Activated CD4-positive, alpha-beta T cell treated with anti-CD3 and anti-CD28 coated beads, Interleukin-2, amount 10 ng/mL, durations not matched to agents 24 days and 14 days (primary cell): Measurements from ENCODE around the gene MBD3L4. TPM values are rescaled to one million over a fixed set of nuclear protein-coding genes. Genes with fewer than 3 reads are reported as not detected.
"Not testable (repeated sequence)": the region's sequence is repeated elsewhere in the genome, so short reads cannot be mapped to it uniquely, and the experiment has no call there.

ENCODE experiments used
- DNase-seq: peaks from one replicate; pipeline ENCODE4 v3.0.0; 2022
- H3K27ac Mint-ChIP-seq: one replicate; pipeline ENCODE4 v1.8.0; 2022; ENCODE audit warnings: mild to moderate bottlenecking, mixed read lengths
- H3K27me3 Mint-ChIP-seq: one replicate; pipeline ENCODE4 v1.8.0; 2022; ENCODE audit warnings: mixed read lengths
- H3K36me3 Mint-ChIP-seq: one replicate; pipeline ENCODE4 v1.8.0; 2022; ENCODE audit warnings: low read depth, mild to moderate bottlenecking, mixed read lengths
- H3K4me1 Mint-ChIP-seq: one replicate; pipeline ENCODE4 v1.8.0; 2021; ENCODE audit warnings: mixed read lengths
- H3K4me3 Mint-ChIP-seq: one replicate; pipeline ENCODE4 v1.8.0; 2022; ENCODE audit warnings: mild to moderate bottlenecking, moderate library complexity, mixed read lengths
- H3K9me3 Mint-ChIP-seq: one replicate; pipeline ENCODE4 v1.8.0; 2021; ENCODE audit warnings: mixed read lengths
- intact Hi-C: fragments of 100-400 bp; cut with micrococcal nuclease; formaldehyde crosslinking; loops from one replicate; pipeline ENCODE4 v1.15.1; 2023
- total RNA-seq: library from RNA; stranded (reverse); gene quantifications from 2 replicates; pipeline ENCODE4 v1.2.3, GENCODE V29; 2022

The MBD3L4 gene
- not detected in 2 replicates for total RNA-seq

- intact Hi-C loops, H3K4me1 Mint-ChIP-seq, H3K27ac Mint-ChIP-seq, H3K4me3 Mint-ChIP-seq, H3K9me3 Mint-ChIP-seq, H3K36me3 Mint-ChIP-seq, DNase-seq, H3K27me3 Mint-ChIP-seq: not testable (repeated sequence)
These were observed at the start of gene MBD3L4 for GRCh38 chr19:7040079-7040478. MBD3L4 (minus strand) TSS chr19:7040179; CDS start chr19:7040144, 35 bp downstream.

GRCh38 chr19:7088999-7089398 lies 49.0 kb upstream of the MBD3L4 start:
- H3K4me1 Mint-ChIP-seq = no peaks in the 10 kb centered on the region
- H3K9me3 Mint-ChIP-seq = peaks cover 14% of the 10 kb centered on the region
- intact Hi-C loops = no loop called here
- no peaks in the 10 kb centered on the region for H3K27me3 Mint-ChIP-seq
- H3K36me3 Mint-ChIP-seq = peaks cover 28% of the 10 kb centered on the region
- H3K4me3 Mint-ChIP-seq = no peak overlapping the region
- DNase-seq = no peak
- H3K27ac Mint-ChIP-seq = no peak overlapping the region

- Mint-ChIP-seq H3K4me1 (no peaks in the 10 kb centered on the region), H3K9me3 (peaks cover 25% of the 10 kb centered on the region), H3K4me3 (no peak overlapping the region), H3K27ac (no peak overlapping the region), H3K36me3 (peaks cover 81% of the 10 kb centered on the region), H3K27me3 (no peaks in the 10 kb centered on the region)
- no peak for DNase-seq
- intact Hi-C loops = no loop called here
These were observed 43.3 kb upstream of the MBD3L4 start for GRCh38 chr19:7083076-7083956.

GRCh38 chr19:7078008-7078407 lies 38.0 kb upstream of the MBD3L4 start:
- DNase-seq = peak; percentile 46
- no peak overlapping the region for H3K4me3 Mint-ChIP-seq
- H3K27ac Mint-ChIP-seq = no peak overlapping the region
- H3K27me3 Mint-ChIP-seq = no peaks in the 10 kb centered on the region
- intact Hi-C loops = no loop called here
- peaks cover 39% of the 10 kb centered on the region for H3K9me3 Mint-ChIP-seq
- peaks cover 2% of the 10 kb centered on the region for H3K4me1 Mint-ChIP-seq
- peaks cover 98% of the 10 kb centered on the region for H3K36me3 Mint-ChIP-seq

GRCh38 chr19:7076151-7076550 lies 36.2 kb upstream of the MBD3L4 start:
- Mint-ChIP-seq H3K36me3 (peaks cover 93% of the 10 kb centered on the region), H3K27ac (no peak overlapping the region), H3K27me3 (no peaks in the 10 kb centered on the region), H3K9me3 (peaks cover 37% of the 10 kb centered on the region), H3K4me3 (no peak overlapping the region), H3K4me1 (peaks cover 6% of the 10 kb centered on the region)
- intact Hi-C loops = no loop called here
- peak; percentile 25 for DNase-seq

- DNase-seq = peak; percentile 41
- Mint-ChIP-seq H3K4me3 (no peak overlapping the region), H3K27me3 (no peaks in the 10 kb centered on the region), H3K36me3 (peaks cover 88% of the 10 kb centered on the region), H3K9me3 (peaks cover 30% of the 10 kb centered on the region), H3K27ac (no peak overlapping the region), H3K4me1 (peaks cover 6% of the 10 kb centered on the region)
- intact Hi-C loops = no loop called here
These were observed 34.8 kb upstream of the MBD3L4 start for GRCh38 chr19:7074705-7075282.

GRCh38 chr19:7072541-7072940 lies 32.6 kb upstream of the MBD3L4 start:
- H3K4me3 Mint-ChIP-seq = peak overlapping the region; percentile 28
- H3K36me3 Mint-ChIP-seq = peaks cover 68% of the 10 kb centered on the region
- DNase-seq = peak; percentile 50
- H3K27me3 Mint-ChIP-seq = no peaks in the 10 kb centered on the region
- H3K4me1 Mint-ChIP-seq = peaks cover 10% of the 10 kb centered on the region
- H3K9me3 Mint-ChIP-seq = peaks cover 21% of the 10 kb centered on the region
- H3K27ac Mint-ChIP-seq = no peak overlapping the region
- intact Hi-C loops = no loop called here

- Mint-ChIP-seq H3K9me3 (peaks cover 9% of the 10 kb centered on the region), H3K36me3 (peaks cover 41% of the 10 kb centered on the region), H3K4me3 (peak overlapping the region; percentile 96), H3K27ac (peak overlapping the region; percentile 77), H3K27me3 (no peaks in the 10 kb centered on the region), H3K4me1 (peaks cover 10% of the 10 kb centered on the region)
- intact Hi-C loops = no loop called here
- DNase-seq = no peak
These were observed 29.9 kb upstream of the MBD3L4 start for GRCh38 chr19:7069904-7070226.

GRCh38 chr19:7069042-7069903 lies 29.3 kb upstream of the MBD3L4 start, which contains the start of gene ZNF557:
ZNF557 (plus strand) TSS chr19:7069703; CDS start chr19:7075075, 5,372 bp downstream.
- Mint-ChIP-seq H3K27ac (peak within 1 kb of the TSS; percentile 77), H3K27me3 (no peaks in the 10 kb centered on the region), H3K4me1 (peaks cover 8% of the 10 kb centered on the region), H3K9me3 (peaks cover 6% of the 10 kb centered on the region), H3K4me3 (peak within 1 kb of the TSS; percentile 96), H3K36me3 (peaks cover 35% of the 10 kb centered on the region)
- intact Hi-C loops = no loop called here
- DNase-seq = peak; percentile 99

GRCh38 chr19:7068599-7068998 lies 28.6 kb upstream of the MBD3L4 start:
- Mint-ChIP-seq H3K27ac (peak overlapping the region; percentile 77), H3K4me1 (peaks cover 8% of the 10 kb centered on the region), H3K36me3 (peaks cover 29% of the 10 kb centered on the region), H3K4me3 (peak overlapping the region; percentile 96), H3K9me3 (peaks cover 5% of the 10 kb centered on the region), H3K27me3 (no peaks in the 10 kb centered on the region)
- DNase-seq = no peak
- intact Hi-C loops = no loop called here

GRCh38 chr19:7067716-7068115 lies 27.7 kb upstream of the MBD3L4 start:
- intact Hi-C loops = no loop called here
- Mint-ChIP-seq H3K27me3 (no peaks in the 10 kb centered on the region), H3K9me3 (peaks cover 5% of the 10 kb centered on the region), H3K4me1 (peaks cover 8% of the 10 kb centered on the region), H3K27ac (no peak overlapping the region), H3K36me3 (peaks cover 22% of the 10 kb centered on the region), H3K4me3 (no peak overlapping the region)
- DNase-seq = peak; percentile 42

- H3K4me1 Mint-ChIP-seq, H3K27me3 Mint-ChIP-seq, H3K4me3 Mint-ChIP-seq, H3K27ac Mint-ChIP-seq, intact Hi-C loops, H3K9me3 Mint-ChIP-seq: not testable (repeated sequence)
- DNase-seq = peak; percentile 61
- peaks cover 16% of the 10 kb centered on the region for H3K36me3 Mint-ChIP-seq
These were observed 27.1 kb upstream of the MBD3L4 start for GRCh38 chr19:7067122-7067521.

- H3K27ac Mint-ChIP-seq = no peak overlapping the region
- DNase-seq = peak; percentile 71
These were observed 23.9 kb upstream of the MBD3L4 start for GRCh38 chr19:7063764-7064418.

More at GRCh38 chr19:7063764-7064418, 23.9 kb upstream of the MBD3L4 start:
- peaks cover 1% of the 10 kb centered on the region for H3K4me1 Mint-ChIP-seq
- H3K4me3 Mint-ChIP-seq = no peak overlapping the region
- intact Hi-C loops = no loop called here
- H3K9me3 Mint-ChIP-seq = no peaks in the 10 kb centered on the region
- H3K36me3 Mint-ChIP-seq = no peaks in the 10 kb centered on the region
- H3K27me3 Mint-ChIP-seq = no peaks in the 10 kb centered on the region
